HG03342 (cell line): ENCODE results near the gene ITGB2.

Experiments
- ATAC-seq: cut with Tn5 transposase; IDR thresholded peaks from one replicate; pipeline ENCODE4 v1.9.1; 2021; ENCODE audit warnings: mild to moderate bottlenecking, moderate library complexity; ENCODE audit not compliant: unreplicated experiment

The ITGB2 gene

GRCh38 chr21:44911384-44912157, 9.1 kb downstream of the ITGB2 start:
- no peak for ATAC-seq

GRCh38 chr21:44911068-44911383, 9.7 kb downstream of the ITGB2 start:
- ATAC-seq, result no peak

DNA sequence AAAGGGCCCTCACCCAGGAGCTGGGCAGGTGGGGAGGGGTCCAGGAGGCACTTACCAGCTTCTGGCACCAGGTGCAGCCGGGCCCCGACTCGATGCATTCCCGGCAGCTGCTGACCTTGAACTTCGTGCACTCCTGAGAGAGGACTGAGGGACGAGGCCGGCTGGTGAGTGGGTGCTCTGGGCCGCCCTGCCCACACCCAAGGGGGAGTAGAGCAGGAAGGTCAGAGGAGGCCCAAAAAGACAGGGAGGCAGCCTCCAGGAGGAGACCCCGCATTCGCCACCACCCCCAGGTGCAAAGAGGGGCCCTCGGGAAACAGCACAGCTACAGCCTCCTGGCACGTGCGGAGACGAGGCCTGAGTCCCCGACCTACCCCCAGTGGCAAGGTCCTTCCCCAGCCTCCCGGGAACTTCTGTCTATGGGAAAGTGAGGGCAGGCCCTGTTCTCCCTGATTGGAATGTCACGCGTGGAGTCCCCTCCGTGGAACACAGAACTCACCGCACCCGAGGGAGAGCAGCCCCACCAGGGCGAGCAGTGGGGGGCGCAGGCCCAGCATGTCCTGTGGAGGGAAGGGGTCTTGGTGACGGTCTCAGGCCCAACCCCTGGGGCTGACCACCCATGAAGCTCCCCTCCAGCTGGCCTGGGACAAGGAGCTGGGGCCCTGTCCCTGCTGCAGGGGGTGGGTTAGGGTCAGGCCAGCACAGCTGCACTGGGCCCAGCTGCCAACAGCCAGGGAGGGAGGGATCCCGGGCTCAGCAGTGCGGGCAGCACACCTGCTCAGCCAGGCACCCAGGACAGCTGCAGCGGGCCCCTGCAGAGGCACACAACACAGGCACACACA, 10.3 kb downstream of the ITGB2 start:
- no peak for ATAC-seq

- ATAC-seq, result no peak
These were observed 11.0 kb downstream of the ITGB2 start for GRCh38 chr21:44909719-44910118.

GRCh38 chr21:44908908-44909307, 11.8 kb downstream of the ITGB2 start:
- ATAC-seq, result no peak

- ATAC-seq, result no peak
These were observed 12.5 kb downstream of the ITGB2 start for GRCh38 chr21:44907966-44908895.

GRCh38 chr21:44907225-44907965, 13.3 kb downstream of the ITGB2 start:
- ATAC-seq, result no peak

GRCh38 chr21:44905728-44906090, 15.0 kb downstream of the ITGB2 start:
- ATAC-seq, result no peak

GRCh38 chr21:44905016-44905727, 15.5 kb downstream of the ITGB2 start:
- ATAC-seq, result no peak

- ATAC-seq, result no peak
These were observed 16.4 kb downstream of the ITGB2 start for GRCh38 chr21:44904141-44904923.

DNA sequence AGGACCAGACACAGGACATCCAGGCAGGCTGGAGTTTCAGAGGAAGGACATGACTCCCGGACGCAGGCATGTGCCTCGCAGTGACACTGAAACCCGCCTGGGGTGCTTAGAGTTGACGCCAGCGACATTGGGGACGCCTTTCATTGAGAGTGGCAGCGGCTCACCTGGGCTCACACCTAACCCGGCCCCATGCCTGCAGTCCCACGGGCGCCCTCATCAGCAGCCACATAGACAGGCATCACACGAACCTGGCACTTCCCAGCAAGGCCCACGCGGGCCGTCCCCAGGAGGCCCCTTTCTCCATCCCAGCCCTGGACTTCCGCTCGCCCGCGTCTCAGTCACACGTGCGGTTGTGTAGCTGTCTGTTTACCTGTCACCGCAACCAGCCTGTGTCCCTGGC, 17.0 kb downstream of the ITGB2 start:
- no peak for ATAC-seq

GRCh38 chr21:44903050-44903685, 17.5 kb downstream of the ITGB2 start:
- no peak for ATAC-seq

DNA sequence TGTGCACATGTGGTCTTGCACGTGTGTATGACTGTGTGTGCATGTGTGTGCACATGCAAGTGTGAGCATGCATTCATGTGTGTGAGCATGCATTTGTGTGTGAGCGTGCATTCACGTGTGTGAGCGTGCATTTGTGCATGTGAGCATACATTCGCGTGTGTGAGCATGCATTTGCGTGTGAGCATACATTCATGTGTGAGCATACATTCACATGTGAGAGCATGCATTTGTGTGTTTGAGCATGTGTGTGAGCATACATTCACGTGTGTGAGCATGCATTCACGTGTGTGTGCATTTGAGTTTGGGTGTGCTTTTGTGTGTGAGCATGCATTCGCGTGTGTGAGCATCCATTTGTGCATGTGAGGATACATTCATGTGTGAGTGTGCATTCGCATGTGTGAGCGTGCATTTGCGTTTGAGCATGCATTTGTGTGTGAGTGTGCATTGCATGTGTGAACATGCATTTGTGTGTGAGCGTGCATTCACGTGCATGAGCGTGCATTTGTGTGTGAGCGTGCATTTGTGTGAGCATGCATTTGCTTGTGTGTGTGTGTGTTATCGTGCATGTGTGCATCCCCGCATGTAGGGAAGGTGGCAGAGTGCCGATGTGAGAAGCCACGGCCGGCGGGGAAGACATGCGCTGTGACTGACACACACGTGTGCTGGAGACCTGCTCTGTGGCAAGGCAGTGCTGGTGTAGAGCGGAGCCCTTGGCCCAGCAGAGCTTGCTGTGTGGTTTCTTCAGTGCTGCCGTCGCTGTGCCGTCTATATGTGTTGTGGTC, 18.2 kb downstream of the ITGB2 start:
- ATAC-seq, result no peak

DNA sequence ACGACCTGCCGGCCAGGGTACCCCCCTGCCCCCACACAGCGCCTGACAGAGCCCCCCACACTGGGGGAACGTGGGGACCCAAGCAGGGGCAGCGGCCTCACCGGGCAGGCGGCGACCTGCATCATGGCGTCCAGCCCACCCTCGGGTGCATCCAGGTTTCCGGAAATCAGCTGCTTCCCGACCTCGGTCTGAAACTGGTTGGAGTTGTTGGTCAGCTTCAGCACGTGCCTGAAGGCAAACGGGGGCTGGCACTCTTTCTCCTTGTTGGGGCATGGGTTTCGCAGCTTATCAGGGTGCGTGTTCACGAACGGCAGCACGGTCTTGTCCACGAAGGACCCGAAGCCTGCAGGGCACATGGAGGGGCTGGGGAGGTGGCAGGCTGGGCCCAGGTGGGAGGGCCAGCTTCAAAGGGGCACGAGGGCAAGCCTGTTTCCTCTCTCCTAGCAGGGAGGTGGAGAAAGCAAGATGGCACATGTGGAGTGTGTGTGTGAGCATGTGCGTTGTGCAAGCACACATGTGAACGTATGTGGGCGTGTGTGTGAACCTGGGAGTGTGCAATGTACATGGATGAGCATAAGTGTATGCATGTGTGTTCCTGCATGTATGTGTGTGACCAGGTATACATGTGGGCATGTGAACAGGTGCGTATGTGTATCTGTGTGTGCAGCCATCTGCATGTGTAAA, 19.2 kb downstream of the ITGB2 start:
- no peak for ATAC-seq

- no peak for ATAC-seq
These were observed 20.0 kb downstream of the ITGB2 start for GRCh38 chr21:44900559-44901251.

- no peak for ATAC-seq
These were observed 20.7 kb downstream of the ITGB2 start for GRCh38 chr21:44899768-44900558.
